Activated CD8-positive, alpha-beta memory T cell treated with anti-CD3 and anti-CD28 coated beads, Interleukin-2, amount 10 ng/mL, durations not matched to agents 7 days and 5 days (primary cell): ENCODE measurements around the gene BUB1B. TPM values are rescaled to one million over a fixed set of nuclear protein-coding genes. Genes with fewer than 3 reads are reported as not detected.

Experiments
- ATAC-seq: fragments of 150-1000 bp; cut with Tn5 transposase; one replicate; pipeline ENCODE4 v1.10.0; 2021; ENCODE audit warnings: moderate library complexity
- CTCF ChIA-PET: fragments of 350-600 bp; sonication (Branson Sonifier 250); formaldehyde crosslinking; loops from one replicate; lab custom pipeline; 2021; ENCODE audit warnings: antibody characterized with exemption; lab: Charles Lee
- DNase-seq: peaks from one replicate; pipeline ENCODE4 v3.0.0-alpha.2; 2020
- H3K27ac Mint-ChIP-seq: one replicate; pipeline ENCODE4 v1.8.0; 2021; ENCODE audit warnings: mild to moderate bottlenecking, mixed read lengths
- H3K27me3 Mint-ChIP-seq: one replicate; pipeline ENCODE4 v1.8.0; 2021; ENCODE audit warnings: mixed read lengths
- H3K36me3 Mint-ChIP-seq: one replicate; pipeline ENCODE4 v1.8.0; 2021; ENCODE audit warnings: mild to moderate bottlenecking, mixed read lengths
- H3K4me1 Mint-ChIP-seq: one replicate; pipeline ENCODE4 v1.8.0; 2021; ENCODE audit warnings: mixed read lengths
- H3K4me3 Mint-ChIP-seq: one replicate; pipeline ENCODE4 v1.8.0; 2021; ENCODE audit warnings: mild to moderate bottlenecking, moderate library complexity, mixed read lengths
- H3K9me3 Mint-ChIP-seq: one replicate; pipeline ENCODE4 v1.8.0; 2022; ENCODE audit warnings: low read depth, mixed read lengths
- total RNA-seq, 2 experiments: library from RNA; stranded (reverse); gene quantifications; one replicate each; pipeline ENCODE4 v1.2.3, GENCODE V29; 2021

The BUB1B gene
- total RNA-seq, 2 experiments from 2014 or later, result 89.5 to 107 TPM

DNA sequence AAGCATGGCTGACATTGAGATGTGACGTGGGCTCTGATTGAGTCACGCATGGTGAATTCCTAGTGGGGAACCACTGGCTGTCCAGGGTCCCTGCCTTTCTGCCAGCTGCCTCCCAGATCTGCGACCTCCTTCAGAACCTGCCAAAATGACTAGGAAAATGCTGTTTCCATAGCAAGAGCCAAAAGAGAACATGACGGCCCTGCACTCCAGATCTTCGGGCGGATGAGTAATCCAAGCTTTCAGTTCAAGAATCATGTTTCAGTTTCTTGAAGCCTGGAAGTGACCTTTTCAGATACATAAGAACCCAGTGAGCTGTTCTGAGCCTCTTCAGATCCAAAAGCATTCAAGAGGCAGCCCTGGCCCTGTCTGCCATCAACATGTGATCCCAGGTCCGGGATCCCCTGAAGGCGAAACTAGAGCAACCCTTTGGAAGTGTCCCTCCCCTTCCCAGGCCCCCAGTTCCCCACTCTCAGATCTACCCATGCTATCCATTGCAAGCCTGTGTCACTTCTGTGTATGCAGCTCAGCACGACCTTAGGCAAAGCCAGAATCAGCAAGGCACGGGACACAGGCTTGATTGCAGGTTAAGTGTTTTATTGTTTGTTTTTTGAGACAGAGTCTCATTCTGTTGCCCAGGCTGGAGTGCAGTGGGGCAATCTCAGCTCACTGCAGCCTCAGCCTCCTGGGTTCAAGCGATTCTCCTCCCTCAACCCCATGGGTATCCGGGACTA, 102.3 kb downstream of the BUB1B start:
- no peak overlapping the region for H3K4me3 Mint-ChIP-seq
- CTCF ChIA-PET, result interaction anchor here (1.5 to 14.0 kb wide), 2 partner anchors 13 to 18 kb away, joined by 3 to 158 read pairs; no protein-coding TSS in a partner anchor
- H3K9me3 Mint-ChIP-seq, result no peaks in the 10 kb centered on the region
- H3K4me1 Mint-ChIP-seq, result no peaks in the 10 kb centered on the region
- H3K36me3 Mint-ChIP-seq, result no peaks in the 10 kb centered on the region
- DNase-seq (no peak), ATAC-seq (no peak)
- H3K27ac Mint-ChIP-seq, result no peak overlapping the region
- peaks cover 12% of the 10 kb centered on the region for H3K27me3 Mint-ChIP-seq

GRCh38 chr15:40264321-40265153, 103.7 kb downstream of the BUB1B start:
- CTCF ChIA-PET, result interaction anchor here (1.5 to 14.0 kb wide), 2 partner anchors 12 to 19 kb away, joined by 3 to 158 read pairs; no protein-coding TSS in a partner anchor
- no peak overlapping the region for H3K4me3 Mint-ChIP-seq
- peaks cover 7% of the 10 kb centered on the region for H3K27me3 Mint-ChIP-seq
- DNase-seq (no peak), ATAC-seq (no peak)
- no peaks in the 10 kb centered on the region for H3K9me3 Mint-ChIP-seq
- H3K4me1 Mint-ChIP-seq, result no peaks in the 10 kb centered on the region
- H3K27ac Mint-ChIP-seq, result no peak overlapping the region
- H3K36me3 Mint-ChIP-seq, result no peaks in the 10 kb centered on the region

DNA sequence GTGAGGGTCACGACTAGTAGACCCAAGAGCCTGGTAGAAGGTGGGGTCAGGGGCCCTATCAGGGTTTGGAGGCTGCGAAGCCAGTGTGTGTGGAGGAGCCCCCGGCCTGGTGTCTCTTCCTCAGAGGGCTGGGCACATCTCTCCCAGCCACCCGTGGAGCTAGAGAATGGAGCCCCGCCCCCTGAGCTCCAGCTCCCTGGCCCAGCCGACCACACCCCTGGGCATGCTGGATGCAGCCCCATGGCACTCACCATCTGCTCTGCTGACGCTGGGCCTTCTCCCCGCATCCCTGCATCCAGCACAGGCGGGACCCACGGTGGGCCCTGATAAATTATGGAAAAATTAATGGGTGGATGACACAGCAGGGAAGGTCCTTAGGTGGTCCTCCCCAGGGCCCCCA, 104.5 kb downstream of the BUB1B start:
- no peak overlapping the region for H3K4me3 Mint-ChIP-seq
- peaks cover 3% of the 10 kb centered on the region for H3K27me3 Mint-ChIP-seq
- CTCF ChIA-PET, result interaction anchor here (14.0 kb wide), 1 partner anchor 11 kb away, joined by 158 read pairs; no protein-coding TSS in a partner anchor
- no peak overlapping the region for H3K27ac Mint-ChIP-seq
- no peaks in the 10 kb centered on the region for H3K9me3 Mint-ChIP-seq
- H3K4me1 Mint-ChIP-seq, result no peaks in the 10 kb centered on the region
- H3K36me3 Mint-ChIP-seq, result no peaks in the 10 kb centered on the region
- DNase-seq (no peak), ATAC-seq (no peak)

GRCh38 chr15:40265875-40266274, 105.0 kb downstream of the BUB1B start:
- DNase-seq (no peak), ATAC-seq (no peak)
- H3K4me3 Mint-ChIP-seq, result no peak overlapping the region
- CTCF ChIA-PET, result interaction anchor here (14.0 kb wide), 1 partner anchor 10 kb away, joined by 158 read pairs; no protein-coding TSS in a partner anchor
- H3K4me1 Mint-ChIP-seq, result no peaks in the 10 kb centered on the region
- H3K9me3 Mint-ChIP-seq, result no peaks in the 10 kb centered on the region
- peaks cover 3% of the 10 kb centered on the region for H3K27me3 Mint-ChIP-seq
- H3K36me3 Mint-ChIP-seq, result no peaks in the 10 kb centered on the region
- no peak overlapping the region for H3K27ac Mint-ChIP-seq

DNA sequence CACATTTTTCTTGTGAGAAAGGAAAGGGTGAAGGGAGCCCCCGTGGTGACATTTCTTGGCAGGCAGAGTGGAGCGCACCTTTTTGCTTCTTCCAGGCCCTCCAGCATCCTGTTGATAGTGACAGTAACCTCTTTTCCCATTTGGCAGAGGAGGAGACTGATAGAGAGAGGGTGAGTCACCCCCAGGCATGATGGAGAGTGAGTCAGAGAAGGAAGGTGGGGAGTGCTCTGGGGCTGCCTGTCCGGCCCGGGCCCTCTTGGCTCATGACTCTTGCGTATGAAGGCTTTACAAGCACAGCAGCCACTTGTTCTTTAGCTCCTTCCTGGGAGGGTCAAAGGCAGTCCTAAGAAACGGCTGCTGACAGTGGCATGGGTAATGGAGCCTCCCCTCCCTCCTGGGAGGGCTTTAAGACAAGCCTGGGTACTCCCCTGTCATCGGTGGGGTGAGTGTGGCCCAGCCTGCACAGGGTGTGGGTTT, 106.0 kb downstream of the BUB1B start:
- no peak for ATAC-seq
- Mint-ChIP-seq H3K27ac (no peak overlapping the region), H3K4me3 (no peak overlapping the region), H3K27me3 (no peaks in the 10 kb centered on the region), H3K36me3 (no peaks in the 10 kb centered on the region), H3K9me3 (no peaks in the 10 kb centered on the region), H3K4me1 (no peaks in the 10 kb centered on the region)
- DNase-seq, result no peak
- CTCF ChIA-PET, result interaction anchor here (0.9 to 9.9 kb wide), 4 partner anchors 12 to 71 kb away, joined by 3 to 163 read pairs (median 12); no protein-coding TSS in a partner anchor

- DNase-seq, result no peak
- Mint-ChIP-seq H3K4me1 (no peaks in the 10 kb centered on the region), H3K27ac (no peak overlapping the region), H3K36me3 (no peaks in the 10 kb centered on the region), H3K9me3 (no peaks in the 10 kb centered on the region), H3K4me3 (no peak overlapping the region), H3K27me3 (no peaks in the 10 kb centered on the region)
- ATAC-seq, result no peak
- CTCF ChIA-PET, result interaction anchor here (0.9 to 9.9 kb wide), 4 partner anchors 11 to 70 kb away, joined by 3 to 163 read pairs (median 12); no protein-coding TSS in a partner anchor
Observed at GRCh38 chr15:40267670-40268069, 106.8 kb downstream of the BUB1B start.

DNA sequence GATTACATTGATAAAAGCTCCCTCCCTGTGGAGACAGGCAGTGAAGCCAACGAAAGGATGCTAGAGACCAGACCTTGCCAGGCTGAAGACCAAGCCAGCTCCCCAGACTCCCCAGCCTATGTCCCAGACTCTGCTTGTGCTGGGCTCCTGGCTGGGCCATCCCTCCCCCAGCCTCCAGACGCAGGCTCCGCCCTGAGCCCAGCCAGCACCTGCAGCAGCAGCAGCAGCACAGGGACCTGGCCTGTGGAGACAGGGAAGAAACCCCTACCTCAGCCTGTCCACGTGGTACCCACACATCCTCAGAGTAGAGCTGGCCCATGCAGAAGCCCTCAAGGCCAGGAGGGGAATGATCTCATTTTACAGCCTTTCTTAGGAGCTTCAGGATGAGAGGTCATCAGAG, 108.7 kb downstream of the BUB1B start:
- no peaks in the 10 kb centered on the region for H3K27me3 Mint-ChIP-seq
- ATAC-seq (no peak), DNase-seq (no peak)
- no peaks in the 10 kb centered on the region for H3K36me3 Mint-ChIP-seq
- H3K27ac Mint-ChIP-seq, result no peak overlapping the region
- CTCF ChIA-PET, result interaction anchor here (0.8 to 9.9 kb wide), 7 partner anchors 9 to 224 kb away, joined by 3 to 163 read pairs (median 4); no protein-coding TSS in a partner anchor
- H3K4me1 Mint-ChIP-seq, result peaks cover under 1% of the 10 kb centered on the region
- H3K9me3 Mint-ChIP-seq, result no peaks in the 10 kb centered on the region
- no peak overlapping the region for H3K4me3 Mint-ChIP-seq

- no peak overlapping the region for H3K4me3 Mint-ChIP-seq
- no peaks in the 10 kb centered on the region for H3K36me3 Mint-ChIP-seq
- DNase-seq, result no peak
- H3K27me3 Mint-ChIP-seq, result no peaks in the 10 kb centered on the region
- H3K9me3 Mint-ChIP-seq, result no peaks in the 10 kb centered on the region
- H3K4me1 Mint-ChIP-seq, result peaks cover 4% of the 10 kb centered on the region
- CTCF ChIA-PET, result interaction anchor here (0.8 to 10.7 kb wide), 9 partner anchors 8 to 235 kb away, joined by 3 to 270 read pairs (median 5); partner anchors contain the start of gene CCDC9B
- ATAC-seq, result no peak
- no peak overlapping the region for H3K27ac Mint-ChIP-seq
Observed at GRCh38 chr15:40270246-40270995, 109.6 kb downstream of the BUB1B start.

Other genes starting within 250 kb of the BUB1B start
- gene GPR176, start 240.8 kb upstream of the BUB1B start, total RNA-seq, result not detected
- gene EIF2AK4, start 227.0 kb upstream of the BUB1B start, total RNA-seq, result 10 to 100 TPM; 21.3 to 24.0 TPM
- 100 to 1,000 TPM; 150 to 160 TPM for gene SRP14, start 121.9 kb upstream of the BUB1B start, total RNA-seq
- 10 to 100 TPM in 1 of 2 experiments, 1 to 10 TPM in 1; 3.6 to 13.0 TPM for gene BMF, start 52.2 kb upstream of the BUB1B start, total RNA-seq
- 1 to 10 TPM; 1.0 to 1.7 TPM for gene PAK6, start 78.0 kb downstream of the BUB1B start, total RNA-seq
- gene ANKRD63, start 122.0 kb downstream of the BUB1B start, total RNA-seq, result not detected
- 100 to 1,000 TPM; 104 to 120 TPM for gene PLCB2, start 146.9 kb downstream of the BUB1B start, total RNA-seq
- 10 to 100 TPM in 1 of 2 experiments, 1 to 10 TPM in 1; 4.9 to 10.2 TPM for gene INAFM2, start 162.6 kb downstream of the BUB1B start, total RNA-seq
- 1 to 10 TPM in 1 of 2 experiments, under 1 TPM in 1; 0.45 to 1.5 TPM for gene CCDC9B, start 179.9 kb downstream of the BUB1B start, total RNA-seq
- not detected for gene PHGR1, start 190.0 kb downstream of the BUB1B start, total RNA-seq
- gene DISP2, start 197.2 kb downstream of the BUB1B start, total RNA-seq, result under 1 TPM; 0.23 to 0.37 TPM
- 10 to 100 TPM; 77.1 to 82.0 TPM for gene KNSTRN, start 221.7 kb downstream of the BUB1B start, total RNA-seq
- 10 to 100 TPM; 70.3 to 87.2 TPM for gene IVD, start 244.7 kb downstream of the BUB1B start, total RNA-seq